GM21381 (cell line): Measurements from ENCODE around the gene RHOF.

Experiments used
- ATAC-seq: cut with Tn5 transposase; IDR thresholded peaks from one replicate; pipeline ENCODE4 v1.9.1; 2021; ENCODE audit warnings: mild to moderate bottlenecking, moderate library complexity; ENCODE audit not compliant: unreplicated experiment

The RHOF gene

DNA sequence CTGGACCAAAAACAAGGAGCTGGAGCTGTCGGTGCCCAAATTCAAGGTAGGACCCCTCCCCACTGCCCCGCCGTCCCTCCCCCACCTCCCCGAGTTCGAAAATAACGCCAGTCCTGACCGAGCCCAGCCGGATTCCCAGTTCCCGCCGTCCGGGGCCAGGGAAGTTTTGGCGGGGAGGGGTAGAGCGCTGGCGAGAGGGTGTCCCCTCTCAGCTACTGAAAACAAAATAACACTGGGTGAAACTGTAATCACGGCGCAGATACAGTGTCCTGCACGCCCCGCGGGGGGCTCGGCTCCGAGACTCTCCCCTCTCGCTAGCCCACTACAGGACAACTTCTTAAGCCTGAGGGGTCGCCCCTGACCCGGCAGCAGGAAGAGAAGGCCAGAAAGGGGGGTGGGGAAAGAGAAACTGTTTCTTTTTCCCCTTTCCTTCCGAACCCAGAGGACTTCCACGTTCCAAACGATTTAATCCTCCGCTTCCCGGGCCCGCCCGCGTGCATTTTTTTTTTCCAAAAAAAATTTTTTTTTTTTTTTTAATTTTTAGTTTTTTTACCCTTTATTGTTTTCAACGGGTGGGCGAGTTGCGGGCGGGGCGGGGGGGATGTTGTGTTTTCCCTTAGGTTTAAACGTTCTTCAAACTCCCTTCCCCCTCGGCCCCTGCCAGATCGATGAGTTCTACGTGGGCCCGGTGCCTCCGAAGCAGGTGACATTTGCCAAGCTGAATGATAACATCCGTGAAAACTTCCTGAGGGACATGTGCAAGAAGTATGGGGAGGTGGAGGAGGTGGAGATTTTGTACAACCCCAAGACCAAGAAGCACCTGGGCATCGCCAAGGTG lies 11.9 kb upstream of the RHOF start:
- no peak for ATAC-seq

DNA sequence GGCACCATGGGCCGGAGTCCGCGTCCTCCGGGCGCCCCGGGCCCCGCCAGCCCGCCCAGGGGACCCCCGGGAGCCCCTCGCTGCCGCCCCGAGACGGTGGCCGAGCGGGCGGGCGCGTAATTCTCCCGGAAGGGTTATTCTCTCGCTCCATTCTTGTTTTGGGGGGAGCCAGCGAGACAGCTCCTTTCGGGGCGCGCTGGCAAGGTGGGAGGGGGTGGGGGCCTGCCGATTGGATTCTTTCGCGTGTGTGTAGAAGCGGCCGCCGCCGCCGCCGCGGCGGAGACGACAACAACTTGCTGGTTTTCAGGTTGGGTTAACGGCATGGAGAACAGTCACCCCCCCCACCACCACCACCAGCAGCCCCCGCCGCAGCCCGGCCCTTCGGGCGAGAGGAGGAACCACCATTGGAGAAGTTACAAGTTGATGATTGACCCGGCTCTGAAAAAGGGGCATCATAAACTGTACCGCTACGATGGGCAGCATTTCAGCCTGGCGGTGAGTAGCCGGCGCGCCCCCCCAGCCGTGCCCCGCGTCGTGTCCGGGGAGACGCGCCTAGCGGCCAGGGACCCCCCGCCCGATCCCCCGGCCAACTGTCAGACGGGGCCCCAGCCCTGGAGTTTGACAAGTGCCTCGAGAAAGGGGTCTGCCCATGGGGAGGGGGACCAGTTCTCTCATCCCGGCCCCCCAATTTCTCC lies 11.1 kb upstream of the RHOF start:
- no peak for ATAC-seq

DNA sequence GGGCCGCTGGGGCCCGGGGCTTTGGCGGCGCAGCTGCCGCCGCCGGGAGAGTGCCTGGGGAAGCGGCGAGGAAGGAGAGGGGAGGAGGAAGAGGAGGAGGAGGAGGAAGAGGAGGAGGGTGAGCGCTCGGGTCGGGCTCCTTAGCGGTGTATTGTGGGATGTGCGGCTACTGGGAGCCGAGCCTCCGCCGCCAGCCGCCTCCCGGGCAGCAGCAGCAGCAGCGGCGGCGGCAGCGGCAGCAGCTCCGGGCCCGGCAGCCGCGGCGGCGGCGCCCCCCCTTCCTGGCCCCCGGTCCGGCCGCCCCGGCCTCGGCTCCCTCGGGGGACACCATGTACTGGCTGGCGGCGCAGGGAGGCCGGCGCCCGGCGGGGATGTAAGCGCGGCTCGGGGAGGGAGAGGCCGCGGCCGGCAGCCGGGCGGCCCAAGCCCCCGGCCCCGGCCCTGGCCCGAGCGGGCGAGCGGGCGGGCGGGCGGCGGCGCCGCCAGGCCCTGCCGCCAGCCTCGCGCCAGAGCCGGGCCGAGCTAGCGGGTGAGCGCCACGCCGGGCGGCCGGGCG lies 10.5 kb upstream of the RHOF start, which contains the start of gene SETD1B:
Gene SETD1B, plus strand, starts transcription at position 149 of the 556 bp plus-strand sequence. CDS start 729 bp downstream, outside the sequence.
- ATAC-seq, result no peak

DNA sequence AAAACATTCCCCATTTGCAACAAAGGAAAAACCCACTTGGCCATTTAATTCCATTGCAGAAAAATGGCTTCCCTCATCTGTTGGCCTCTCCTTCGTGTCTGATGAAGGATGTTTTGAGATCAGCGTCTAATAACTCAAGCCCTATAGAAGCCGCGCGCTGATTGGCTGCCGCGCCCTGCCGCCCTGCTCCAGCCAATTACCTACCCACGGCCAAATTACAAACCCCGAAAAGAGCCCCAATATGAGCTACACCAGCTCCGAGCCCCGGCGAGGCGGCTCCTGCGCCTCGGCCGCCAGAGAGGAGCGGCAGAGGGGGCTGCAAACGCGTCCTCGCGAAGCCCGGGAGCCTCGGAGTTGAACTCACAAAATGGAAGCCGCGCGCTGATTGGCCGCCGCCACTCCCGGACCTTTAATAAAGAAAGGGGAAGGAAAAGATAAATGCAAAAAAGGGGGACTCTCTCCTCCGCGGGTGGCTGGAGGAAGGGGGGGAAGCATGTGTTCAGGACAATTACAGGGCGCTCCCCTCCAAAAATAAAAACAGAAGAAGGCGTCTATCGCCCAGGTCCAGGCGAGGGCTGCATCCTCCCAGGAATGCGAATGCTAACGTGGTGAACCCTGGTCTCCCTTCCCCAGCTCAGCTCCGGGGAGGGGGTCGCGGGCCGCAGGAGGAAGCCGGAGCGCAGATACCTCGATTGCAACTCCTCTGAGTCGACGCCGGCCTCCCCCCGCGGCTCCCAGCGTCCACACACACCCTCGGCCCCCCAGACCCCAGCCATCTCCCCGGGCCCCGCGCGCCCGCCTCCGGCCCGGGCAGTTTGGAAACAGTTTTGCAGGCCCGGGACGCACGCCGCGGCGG lies 9.6 kb upstream of the RHOF start:
- peak; percentile 39 for ATAC-seq

DNA sequence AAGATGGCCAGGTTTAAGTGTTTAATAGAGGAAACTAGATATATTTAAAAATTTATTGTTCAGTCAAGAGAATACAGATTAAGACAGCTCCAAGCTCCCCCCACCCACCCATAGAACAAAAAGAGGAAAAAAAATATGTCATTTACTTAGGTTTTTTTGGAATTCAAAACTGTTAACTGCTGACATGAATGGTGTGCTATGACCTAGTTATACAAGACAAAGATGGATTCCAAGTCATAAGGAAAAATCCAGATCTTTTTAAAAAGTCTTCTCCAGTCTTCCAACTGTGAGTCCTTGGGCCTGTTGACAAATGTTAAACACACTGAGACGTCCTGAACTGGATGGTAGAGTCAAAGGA lies 9.0 kb upstream of the RHOF start:
- ATAC-seq, result no peak

DNA sequence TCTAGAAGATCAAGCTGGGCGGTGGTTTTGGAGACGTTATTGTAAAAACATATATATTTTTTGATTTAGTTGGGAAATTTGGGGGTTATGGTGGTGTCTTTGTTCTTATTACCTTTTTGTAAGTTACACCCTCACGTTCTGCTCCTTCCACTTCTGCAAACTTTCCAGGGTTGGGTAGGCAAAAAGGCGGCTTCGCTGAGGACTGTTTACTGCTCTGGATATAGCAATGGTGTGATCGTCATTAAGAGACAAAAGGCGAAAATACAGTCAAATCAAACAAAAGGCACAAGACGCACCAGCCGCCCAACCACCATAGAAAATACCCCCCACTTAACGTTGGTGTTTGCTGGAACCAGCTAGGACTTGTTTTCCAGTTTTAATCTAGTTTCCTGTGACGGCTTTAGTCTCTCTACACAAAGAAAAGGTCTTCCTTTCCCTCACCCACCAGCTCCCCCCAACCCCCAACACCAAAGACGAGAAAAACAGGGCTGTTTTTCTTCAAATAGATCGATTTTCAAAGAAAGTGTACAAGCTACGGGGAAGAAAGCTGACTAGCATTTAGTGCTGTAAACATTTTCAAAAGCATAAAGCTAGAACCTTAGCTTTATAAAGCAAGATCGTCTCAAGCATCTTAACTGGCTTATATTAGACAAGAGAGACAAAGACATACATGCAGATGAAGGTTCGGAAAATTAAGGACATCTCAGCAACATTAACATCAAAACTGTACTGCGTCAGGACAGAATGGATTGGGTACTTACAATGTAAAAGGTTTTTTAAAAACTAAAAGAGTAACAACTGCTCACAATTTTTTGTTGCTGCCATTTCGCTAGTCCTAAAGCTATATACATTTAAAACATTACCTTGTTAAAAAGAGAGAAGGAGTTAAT lies 8.4 kb upstream of the RHOF start:
- no peak for ATAC-seq

DNA sequence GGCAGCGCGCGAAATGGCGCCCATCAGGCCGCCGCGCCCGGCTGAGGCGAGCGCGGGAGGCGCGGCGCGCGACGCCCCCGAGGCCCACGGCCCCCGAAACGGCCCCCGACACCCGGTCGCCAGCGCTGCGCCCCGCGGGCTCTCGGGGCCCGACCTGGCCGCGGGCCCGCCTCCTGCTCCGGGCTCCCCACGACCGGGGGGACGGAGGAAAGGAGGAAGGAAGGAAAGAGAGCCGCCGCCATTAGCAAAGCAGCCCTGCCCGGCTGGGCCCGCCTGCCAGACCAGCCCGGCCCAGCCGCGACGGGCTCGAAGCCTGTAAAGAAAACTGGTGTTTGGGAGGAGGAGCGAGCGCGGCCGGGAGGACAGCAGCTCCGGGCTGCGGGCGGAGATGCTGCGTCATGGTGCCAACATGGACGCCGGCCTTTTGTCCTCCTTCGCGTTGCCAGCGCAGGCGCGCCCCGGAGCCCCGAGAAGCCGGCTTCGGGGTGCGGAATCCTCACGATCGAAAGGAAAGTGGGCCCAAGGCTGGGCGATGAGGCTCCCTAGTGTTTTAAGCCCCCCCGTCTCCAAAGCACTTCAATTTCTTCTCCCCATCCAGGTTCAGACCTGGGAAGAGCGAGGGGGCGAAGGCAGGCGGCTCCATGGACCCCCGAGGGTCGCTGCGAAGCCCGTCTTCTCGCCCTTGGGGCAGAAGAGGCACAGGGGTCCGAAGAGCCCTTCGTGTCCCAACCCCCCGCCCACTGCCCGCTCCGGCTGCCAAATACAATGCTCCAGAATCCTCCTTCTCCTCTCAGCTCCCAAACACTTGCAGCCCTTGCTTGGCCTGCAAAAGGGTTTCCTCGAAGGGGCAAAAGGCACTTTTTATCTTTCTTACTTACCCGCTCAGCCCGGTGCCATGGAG lies 7.5 kb upstream of the RHOF start:
- no peak for ATAC-seq

DNA sequence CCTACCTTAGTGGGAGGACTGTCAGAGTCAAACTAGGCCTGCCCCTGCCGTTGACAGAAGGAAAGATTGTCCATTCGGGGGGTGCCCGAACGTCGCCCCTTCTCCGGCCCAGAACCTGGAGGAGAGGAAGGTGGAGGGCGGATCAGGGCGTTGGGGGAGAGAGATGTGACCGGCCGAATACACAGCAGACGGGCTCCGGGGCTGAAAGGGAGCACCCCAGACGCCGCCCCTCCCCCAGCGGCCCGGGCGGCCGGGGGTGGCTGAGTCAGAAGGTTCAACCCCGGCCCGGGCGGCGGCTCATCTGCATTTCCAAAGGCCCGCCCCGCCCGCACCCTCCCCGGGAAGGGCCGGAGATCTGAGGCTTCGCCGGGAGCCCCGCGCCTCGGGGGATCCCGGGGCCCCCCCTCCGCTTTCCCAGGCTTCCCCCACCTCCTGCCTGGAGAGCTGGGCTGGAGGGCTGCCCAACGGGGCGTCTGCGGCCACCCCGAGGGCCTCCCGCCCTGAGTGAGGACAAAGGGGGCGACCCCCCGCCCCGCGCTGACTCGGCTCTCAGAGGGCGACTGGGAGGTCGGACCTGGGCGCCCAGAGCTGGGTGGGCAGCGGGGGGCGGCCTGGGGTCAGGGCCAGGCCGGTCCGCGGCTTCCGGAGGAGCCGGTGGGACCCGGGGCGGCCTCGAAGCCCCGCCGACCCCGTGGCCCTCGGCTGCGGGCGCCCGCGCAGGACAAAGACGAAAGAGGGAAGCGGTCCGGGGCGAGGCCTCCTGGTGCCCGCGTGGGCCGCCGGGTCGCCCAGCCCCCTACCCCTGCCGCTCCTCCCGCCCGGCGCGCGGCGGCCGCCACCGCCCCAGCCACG lies 6.6 kb upstream of the RHOF start:
- no peak for ATAC-seq

DNA sequence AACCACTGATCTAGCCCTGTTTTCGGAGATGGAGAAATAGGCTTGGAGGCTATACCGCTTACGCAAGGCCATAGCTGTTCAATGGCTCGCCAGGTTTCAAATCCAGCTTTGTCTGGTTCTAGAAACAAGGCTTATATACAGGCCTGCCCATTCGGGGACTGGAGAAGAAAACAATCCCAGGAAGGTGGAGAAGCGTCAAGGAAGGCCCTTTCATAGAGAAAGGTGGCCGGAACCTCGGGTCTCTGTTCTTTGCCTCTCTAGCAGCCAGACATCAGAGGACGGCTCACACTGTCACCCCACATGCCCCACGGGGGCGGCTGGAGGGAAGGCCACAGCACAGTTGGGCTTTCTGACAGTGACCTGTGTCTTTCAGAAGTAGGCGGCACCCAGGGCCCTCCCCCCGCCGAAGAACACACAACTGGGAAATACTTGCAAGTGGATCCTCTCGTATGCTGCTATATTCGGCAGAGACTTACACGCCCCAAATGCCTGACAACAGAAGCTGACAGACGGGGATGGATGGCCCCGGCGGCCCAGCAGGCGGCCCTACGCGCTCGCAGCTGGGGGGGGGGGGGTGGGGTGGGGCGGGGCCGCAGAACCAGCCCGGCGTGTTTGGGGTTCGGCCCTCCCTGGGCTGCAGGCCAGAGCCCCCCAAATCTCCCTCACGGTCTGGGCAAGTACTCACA lies 5.8 kb upstream of the RHOF start:
- no peak for ATAC-seq

DNA sequence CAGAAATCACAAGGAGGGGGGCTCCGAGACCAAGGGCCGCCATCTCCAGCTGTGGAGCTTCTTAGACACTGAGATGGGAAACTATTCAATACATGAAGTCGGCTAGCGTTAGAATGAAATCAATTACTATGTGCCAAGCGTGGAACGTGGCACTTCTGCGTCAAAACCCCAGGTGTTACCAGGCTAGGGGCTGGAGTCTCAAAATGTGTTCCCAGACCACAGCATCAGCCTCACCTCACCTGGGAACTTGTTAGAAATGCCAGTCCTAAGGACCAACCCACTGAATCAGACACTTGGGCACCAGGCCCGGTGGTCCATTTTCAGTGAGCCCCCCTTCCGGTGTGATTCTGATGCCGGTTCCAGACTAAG lies 5.3 kb upstream of the RHOF start:
- no peak for ATAC-seq

DNA sequence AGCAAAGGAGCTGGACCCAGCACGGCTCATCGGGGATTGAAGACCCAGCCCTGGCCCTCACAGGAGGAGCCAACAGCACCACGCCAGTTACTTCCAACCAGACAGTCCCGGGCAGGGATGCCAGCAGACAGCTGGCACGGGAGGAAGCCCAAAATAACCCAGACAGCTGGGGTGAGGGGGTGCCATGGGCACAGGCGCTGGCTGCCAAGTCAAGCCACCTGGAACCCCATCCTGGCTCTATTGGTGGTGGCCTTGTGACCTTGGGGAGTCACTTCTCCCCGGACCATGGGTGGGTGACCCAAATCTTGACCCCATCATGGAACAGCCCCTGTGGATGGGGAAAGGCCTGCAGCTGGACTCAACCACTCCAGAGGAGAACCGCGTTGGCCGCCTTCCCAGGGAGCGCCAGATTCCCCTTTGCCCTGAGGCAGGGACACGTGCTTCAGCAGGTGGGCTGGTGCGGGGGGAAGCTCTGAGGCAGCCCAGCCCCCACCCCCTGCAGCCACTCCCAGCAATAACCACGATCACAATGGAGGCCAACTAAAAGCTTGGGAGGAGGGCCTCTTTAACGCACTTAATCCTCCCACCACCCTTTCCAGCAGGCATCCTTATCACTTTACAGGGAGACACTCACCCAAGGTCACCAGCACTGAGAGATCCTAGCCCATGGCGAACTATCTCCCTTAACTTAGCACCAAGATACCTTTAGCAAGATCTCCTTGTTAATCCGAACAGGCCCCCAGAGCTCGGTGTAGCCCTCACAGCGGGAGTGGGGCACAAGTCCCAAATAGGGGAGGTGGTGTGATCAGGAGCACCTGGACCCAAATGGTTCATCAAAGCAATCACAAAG lies 4.7 kb upstream of the RHOF start:
- ATAC-seq, result no peak

DNA sequence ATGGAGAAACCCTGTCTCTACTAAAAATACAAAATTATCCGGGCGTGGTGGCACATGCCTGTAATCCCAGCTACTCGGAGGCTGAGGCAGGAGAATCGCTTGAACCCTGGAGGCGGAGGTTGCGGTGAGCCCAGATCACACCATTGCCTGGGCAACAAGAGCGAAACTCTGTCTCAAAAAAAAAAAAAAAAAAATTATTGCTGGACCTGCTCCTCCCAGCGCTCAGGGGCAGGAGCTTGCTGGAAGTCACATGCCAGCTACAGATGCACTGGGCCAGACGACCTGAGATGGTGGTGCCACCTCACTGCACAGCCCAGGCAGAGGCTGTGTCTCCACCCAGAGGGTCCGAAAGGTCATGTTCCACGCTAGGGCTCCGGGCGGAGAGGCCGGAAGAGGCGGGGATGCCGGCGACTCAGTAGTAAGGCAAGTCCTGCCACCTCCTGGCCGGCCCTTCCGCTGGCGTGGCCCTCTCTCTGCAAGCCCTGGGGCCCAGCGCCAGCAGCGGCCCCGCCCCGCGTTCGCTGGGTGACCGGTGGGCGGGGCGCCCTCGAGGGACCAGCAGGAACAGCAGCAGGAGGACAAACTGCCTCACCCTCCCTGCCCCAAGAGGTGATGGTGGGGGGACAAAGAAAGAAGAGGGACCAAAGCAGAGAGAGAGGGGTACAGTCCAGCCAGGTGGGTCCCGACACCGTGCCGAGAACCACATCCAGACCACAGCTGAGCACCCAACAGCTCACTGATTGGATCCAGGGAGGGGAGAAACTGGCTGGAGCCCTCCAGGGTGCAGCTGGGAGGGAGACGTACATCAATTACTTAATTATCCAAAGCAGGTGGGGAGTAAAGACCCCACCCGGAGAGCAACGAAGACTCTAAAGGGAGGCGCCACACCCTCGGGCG lies 3.6 kb upstream of the RHOF start:
- no peak for ATAC-seq

DNA sequence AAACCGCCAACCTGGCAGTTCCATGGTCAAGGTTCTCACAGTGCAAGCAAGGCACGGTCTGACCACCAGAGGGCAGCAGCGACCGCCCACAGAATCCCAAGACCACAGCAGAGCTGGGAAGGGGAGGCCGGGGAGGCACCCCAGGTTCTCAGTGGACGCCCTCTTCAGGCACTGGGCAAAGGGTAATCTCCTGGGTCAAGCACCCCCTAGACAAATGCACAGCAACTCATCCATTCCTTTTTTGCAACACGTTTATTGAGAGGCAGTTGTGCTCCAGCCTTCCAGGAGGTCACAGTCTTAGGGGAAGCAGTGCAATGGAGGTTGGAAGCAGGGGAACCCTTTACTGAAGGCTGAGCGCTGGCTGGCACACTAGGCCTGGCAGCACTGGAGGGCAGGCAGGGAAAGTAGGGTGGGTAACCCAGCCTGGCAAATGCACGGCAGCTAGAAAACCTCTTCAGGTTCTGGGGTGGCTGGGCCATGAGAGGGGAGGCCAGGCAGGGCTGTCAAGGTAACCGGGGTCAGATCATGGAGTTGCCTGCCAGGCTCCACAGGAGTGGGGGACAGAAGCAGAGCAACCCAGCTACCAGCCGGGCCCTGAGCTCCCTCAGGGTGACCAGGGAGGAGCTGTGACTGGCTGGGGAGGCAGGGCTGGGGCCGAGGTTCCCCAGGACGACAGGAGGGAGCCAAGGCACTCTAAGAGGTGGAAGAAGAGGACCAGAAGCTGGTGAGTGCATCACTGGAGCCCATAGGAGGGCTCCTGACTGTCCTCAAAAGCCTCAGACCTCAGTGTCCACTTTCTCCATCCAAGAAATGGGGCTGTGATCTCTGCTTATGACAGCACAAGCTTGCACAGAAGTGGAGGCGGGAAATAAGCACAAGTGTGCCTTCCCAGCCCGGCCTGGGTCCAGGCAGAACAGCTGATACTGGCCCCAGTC lies 1.8 kb upstream of the RHOF start:
- peak; percentile 17 for ATAC-seq

DNA sequence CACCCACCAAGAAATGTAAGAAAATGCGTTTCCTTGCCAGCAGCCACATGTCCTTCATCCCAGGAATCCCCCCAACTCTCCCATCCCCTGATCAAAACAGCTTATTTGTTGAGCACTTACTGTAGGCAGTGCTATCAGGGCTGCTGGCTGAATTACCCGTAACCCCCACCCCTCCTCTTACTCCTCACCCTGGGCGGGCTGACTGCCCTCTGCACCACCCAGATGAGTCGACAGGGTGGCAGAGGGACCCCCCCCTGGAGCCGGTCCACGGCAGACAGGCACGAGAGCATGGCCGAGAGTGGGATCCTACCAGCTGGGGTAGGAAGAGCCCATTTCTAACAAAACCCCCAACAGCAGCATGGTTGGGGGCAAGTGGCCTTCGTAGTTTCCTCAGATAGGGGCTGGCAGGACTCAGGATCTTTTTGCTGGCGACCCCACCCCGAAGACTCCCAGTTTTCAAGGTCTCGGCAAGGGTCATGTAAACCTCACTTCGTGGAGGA lies 1.1 kb upstream of the RHOF start:
- ATAC-seq, result no peak
